ENCODE measurements around the gene GPA33.

The GPA33 gene

DNA sequence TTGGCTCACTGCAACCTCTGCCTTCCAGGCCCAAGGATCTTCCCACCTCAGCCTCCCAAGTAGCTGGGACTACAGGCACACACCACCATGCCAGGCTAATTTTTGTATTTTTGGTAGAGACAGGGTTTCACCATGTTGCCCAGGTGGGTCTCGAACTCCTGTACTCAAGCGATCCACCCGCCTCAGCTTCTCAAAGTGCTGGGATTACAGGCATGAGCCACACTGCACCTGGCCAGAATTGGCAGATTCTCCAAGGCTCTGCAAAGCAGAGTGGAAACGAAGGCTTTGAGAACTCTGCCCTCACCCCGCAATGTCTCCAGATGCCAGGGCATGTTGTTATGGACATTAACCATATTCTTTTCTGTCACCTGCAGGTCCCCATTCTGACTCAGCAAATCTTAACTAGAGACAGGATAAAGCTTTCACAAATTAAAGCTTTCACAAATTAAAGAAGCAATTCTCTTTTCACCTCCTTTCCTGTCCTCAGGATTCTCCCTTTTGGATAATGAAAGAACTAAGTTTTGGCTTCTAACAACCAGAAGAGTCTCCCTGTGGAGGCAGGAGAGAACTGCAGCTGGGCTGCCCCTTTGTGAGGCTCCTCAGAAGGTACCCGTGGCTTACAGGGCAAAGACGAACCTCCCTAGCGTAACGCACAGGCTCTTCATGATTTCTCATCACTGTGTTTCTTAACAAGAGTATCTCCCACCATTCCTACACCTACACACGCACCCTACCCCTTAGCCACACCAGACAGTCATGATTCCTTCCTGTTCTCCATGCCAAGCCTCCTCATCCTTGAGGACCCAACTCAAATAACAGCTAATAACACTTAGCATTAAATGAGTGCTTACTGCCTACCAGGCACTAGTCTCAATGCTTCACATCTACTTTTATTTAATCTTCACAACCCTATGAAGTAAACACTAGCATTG is 29.8 kb downstream of the GPA33 start:
- Histone ChIP-seq H3K9me3 (no peaks in the 10 kb centered on the region), H3K9ac (no peak overlapping the region), H3K4me1 (peaks cover 7% of the 10 kb centered on the region; the same call in 1 of the 2 replicates), H3K4me2 (no peak overlapping the region), H3K4me3 (no peak overlapping the region), H3K36me3 (no peaks in the 10 kb centered on the region), H3K27me3 (no peaks in the 10 kb centered on the region), H3K27ac (no peak overlapping the region), H4K20me1 (no peaks in the 10 kb centered on the region)
- TF ChIP-seq Cebpa-rat (IDR thresholded peaks at IDR 0.05): no peak

DNA sequence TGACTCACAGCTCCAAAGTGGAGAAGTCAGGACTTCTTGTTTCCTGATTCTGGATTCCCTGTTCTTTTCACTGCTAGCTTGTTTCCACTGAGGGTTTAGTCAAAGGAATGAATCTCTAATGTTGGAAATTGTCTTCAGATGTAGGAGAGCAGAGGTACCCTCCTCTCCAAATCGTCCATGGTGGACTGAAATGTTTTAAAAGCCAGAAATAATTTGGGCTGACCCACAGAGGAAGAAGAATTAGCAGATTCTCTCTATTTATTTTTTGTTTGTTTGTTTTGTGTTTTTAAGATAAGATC is 30.4 kb downstream of the GPA33 start:
- no peak for TF ChIP-seq Cebpa-rat (IDR thresholded peaks at IDR 0.05)
- no peak overlapping the region for H3K27ac ChIP-seq
- peaks cover 7% of the 10 kb centered on the region; the same call in 1 of the 2 replicates for H3K4me1 ChIP-seq
- no peaks in the 10 kb centered on the region for H3K9me3 ChIP-seq
- H3K9ac ChIP-seq: no peak overlapping the region
- no peaks in the 10 kb centered on the region for H4K20me1 ChIP-seq
- H3K4me3 ChIP-seq: no peak overlapping the region
- no peaks in the 10 kb centered on the region for H3K27me3 ChIP-seq
- H3K36me3 ChIP-seq: no peaks in the 10 kb centered on the region
- no peak overlapping the region for H3K4me2 ChIP-seq

DNA sequence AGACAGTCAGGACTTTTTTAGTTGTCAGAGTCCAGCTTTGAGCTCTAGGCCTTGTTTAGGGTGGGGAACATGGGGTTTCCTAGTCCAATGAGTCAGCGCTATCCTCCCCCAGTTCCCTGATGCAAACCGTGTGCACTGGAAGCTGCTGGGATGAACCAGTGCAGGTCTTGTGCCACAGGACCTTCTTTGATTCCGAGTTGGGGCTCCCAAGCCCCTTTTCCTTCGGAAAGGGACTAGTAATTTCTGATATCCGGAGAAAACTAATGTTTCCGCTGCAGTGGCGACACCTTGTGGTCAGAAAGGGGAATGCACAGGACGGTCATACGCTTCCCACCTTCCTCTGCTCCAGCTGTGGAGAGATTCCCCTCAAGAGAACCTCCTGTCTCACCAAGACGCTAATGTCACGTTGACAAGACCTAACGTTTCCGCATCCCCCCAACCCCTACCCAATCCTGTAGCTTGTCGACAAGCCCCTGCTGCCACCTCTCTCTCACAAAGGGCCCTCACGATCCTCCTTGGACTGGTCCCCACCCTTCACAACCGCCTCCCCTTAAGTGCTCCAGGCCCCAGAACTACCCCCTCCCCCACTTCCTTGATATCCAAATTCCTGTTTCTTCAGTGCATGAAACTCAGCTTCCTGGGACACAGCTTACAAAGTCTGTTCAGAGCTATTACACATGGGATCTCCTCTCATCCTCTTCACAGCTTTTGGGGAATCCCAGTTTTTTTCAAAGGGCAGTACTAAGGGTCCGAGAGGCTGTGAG is 30.9 kb downstream of the GPA33 start:
- Histone ChIP-seq H4K20me1 (no peaks in the 10 kb centered on the region), H3K27ac (peak overlapping the region; percentile 34; the same call in 1 of the 2 replicates), H3K4me1 (peaks cover 7% of the 10 kb centered on the region; the same call in 1 of the 2 replicates), H3K4me2 (peak overlapping the region; percentile 58), H3K9me3 (no peaks in the 10 kb centered on the region), H3K27me3 (no peaks in the 10 kb centered on the region), H3K9ac (peak overlapping the region; percentile 48; the same call in 1 of the 2 replicates), H3K36me3 (no peaks in the 10 kb centered on the region), H3K4me3 (no peak overlapping the region)
- TF ChIP-seq Cebpa-rat (IDR thresholded peaks at IDR 0.05): no peak

DNA sequence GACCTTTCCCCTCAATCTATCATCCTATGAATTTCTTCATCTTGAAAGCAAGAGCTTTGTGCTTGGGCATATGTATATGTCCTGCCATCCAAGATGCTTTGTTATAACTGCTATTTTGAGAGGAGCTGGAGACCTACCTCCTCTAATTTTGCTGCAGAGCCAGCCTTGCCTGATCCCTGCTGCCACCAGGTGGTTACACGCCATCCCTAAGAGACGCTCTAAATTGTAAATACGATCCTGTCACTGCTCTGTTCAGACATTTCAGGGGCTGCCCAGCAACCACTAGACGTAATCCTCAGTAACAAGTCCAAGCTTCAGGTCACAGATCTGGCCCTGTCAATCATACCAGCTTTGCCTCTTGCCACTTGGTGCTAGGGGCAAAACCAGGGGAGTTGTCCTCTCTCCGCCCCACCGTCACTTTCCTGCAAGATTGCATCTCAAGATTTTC is 32.9 kb downstream of the GPA33 start:
- H3K4me1 ChIP-seq: peaks cover 7% of the 10 kb centered on the region; the same call in 1 of the 2 replicates
- no peak overlapping the region for H3K4me2 ChIP-seq
- H3K36me3 ChIP-seq: no peaks in the 10 kb centered on the region

DNA sequence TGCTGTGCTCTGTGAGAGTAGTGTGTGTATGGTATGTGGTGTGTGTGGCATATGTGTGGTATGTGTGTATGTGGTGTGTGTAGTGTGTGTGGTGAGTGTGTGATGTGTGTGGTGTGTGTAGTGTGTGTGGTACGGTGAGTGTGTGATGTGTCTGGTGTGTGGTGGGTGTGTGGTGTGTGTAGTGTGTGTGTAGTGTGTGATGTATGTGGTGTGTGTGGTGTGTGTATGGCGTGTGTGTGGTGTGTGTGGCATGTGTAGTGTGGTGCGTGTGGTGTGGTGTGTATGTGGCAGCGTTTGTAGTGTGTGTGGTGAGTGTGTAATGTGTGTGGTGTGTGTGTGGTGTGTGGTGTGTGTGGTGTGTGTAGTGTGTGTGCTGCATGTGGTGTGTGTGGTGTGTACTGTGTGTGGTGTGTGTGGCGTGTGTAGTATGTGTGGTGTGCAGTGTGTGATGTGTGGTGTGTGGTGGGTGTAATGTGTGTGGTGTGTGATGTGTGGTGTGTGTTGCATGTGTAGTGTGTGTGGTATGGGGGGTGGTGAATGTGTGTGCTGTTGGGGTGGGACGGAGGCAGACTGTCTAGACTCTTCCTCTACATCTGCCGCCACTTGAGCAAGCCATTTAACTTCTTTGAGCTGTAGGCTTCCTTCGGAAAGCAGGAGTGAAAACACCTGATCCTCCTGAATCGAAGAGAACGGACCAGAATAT is 33.5 kb downstream of the GPA33 start:
- no peaks in the 10 kb centered on the region for H3K36me3 ChIP-seq
- no peak overlapping the region for H3K4me3 ChIP-seq
- H3K9me3 ChIP-seq: no peaks in the 10 kb centered on the region
- no peak for TF ChIP-seq Cebpa-rat (IDR thresholded peaks at IDR 0.05)
- H4K20me1 ChIP-seq: no peaks in the 10 kb centered on the region
- H3K4me1 ChIP-seq: peaks cover 7% of the 10 kb centered on the region; the same call in 1 of the 2 replicates
- H3K27ac ChIP-seq: no peak overlapping the region
- H3K4me2 ChIP-seq: no peak overlapping the region
- no peaks in the 10 kb centered on the region for H3K27me3 ChIP-seq
- H3K9ac ChIP-seq: no peak overlapping the region

More for the DNA sequence above, 32.9 kb downstream of the GPA33 start:
- no peak overlapping the region for H3K4me3 ChIP-seq
- H3K27ac ChIP-seq: no peak overlapping the region
- no peaks in the 10 kb centered on the region for H3K27me3 ChIP-seq
- no peak for TF ChIP-seq Cebpa-rat (IDR thresholded peaks at IDR 0.05)
- no peak overlapping the region for H3K9ac ChIP-seq
- no peaks in the 10 kb centered on the region for H4K20me1 ChIP-seq
- no peaks in the 10 kb centered on the region for H3K9me3 ChIP-seq

DNA sequence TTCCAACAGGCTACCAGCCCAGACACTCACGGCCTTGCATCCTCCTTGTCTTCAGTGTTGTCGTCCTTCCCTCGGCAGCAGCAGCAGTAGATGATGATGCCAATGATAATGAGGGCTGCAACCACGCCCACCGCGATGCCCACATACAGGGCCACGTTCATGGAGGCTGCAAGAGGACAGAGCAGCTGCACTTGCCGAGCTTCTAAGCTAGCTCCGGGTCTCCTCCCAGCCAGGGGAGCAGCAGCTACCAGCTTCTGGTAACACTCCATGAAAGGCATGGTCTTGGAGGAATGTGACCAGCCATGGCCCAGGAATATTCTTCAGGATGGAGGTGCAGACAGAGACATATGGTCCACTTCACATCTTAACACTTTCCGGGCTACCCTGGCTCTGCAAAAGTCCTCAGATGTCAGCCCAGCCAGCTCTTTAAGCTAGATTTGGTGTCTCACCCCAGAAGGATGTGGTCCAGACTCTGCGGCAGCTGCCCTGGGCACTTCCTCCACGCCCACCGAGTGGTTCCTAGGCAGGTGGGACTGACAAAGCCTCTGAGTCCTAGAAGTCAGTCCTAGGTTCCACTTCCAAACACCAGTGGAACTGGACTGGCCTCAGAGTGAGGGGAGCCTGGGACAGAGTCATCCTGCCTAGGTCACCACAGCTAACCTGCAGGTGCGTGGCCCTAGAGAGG is 35.1 kb downstream of the GPA33 start:
- Histone ChIP-seq H3K36me3 (no peaks in the 10 kb centered on the region), H3K9ac (no peak overlapping the region), H3K4me2 (no peak overlapping the region), H3K27ac (no peak overlapping the region), H3K27me3 (no peaks in the 10 kb centered on the region), H3K9me3 (no peaks in the 10 kb centered on the region), H3K4me3 (no peak overlapping the region), H3K4me1 (peaks cover 7% of the 10 kb centered on the region; the same call in 1 of the 2 replicates), H4K20me1 (no peaks in the 10 kb centered on the region)
- TF ChIP-seq Cebpa-rat (IDR thresholded peaks at IDR 0.05): no peak

DNA sequence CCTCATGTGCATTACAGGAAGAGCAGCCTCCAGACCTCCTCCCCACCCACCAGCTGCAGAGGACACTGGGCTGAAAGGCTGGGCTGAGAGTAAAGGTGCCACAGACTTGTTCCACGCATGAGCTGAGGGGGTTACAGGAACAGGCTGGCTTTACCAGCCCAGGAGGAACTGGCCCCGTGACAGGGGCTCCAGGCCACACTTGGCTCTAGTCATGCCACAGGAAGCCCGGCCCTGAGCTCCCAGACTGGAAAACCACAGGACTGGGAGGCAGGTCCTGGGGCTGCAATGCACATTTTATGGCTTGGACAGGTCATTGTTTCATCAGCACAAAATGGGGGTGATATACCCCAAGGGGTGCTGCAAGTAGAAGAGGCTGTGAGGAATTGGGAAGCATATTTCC is 35.6 kb downstream of the GPA33 start:
- H3K27me3 ChIP-seq: no peaks in the 10 kb centered on the region
- H3K4me3 ChIP-seq: no peak overlapping the region
- no peaks in the 10 kb centered on the region for H3K9me3 ChIP-seq
- no peaks in the 10 kb centered on the region for H4K20me1 ChIP-seq
- H3K27ac ChIP-seq: no peak overlapping the region
- H3K4me1 ChIP-seq: peaks cover 7% of the 10 kb centered on the region; the same call in 1 of the 2 replicates
- no peak overlapping the region for H3K9ac ChIP-seq
- no peaks in the 10 kb centered on the region for H3K36me3 ChIP-seq
- no peak overlapping the region for H3K4me2 ChIP-seq
- no peak for TF ChIP-seq Cebpa-rat (IDR thresholded peaks at IDR 0.05)

DNA sequence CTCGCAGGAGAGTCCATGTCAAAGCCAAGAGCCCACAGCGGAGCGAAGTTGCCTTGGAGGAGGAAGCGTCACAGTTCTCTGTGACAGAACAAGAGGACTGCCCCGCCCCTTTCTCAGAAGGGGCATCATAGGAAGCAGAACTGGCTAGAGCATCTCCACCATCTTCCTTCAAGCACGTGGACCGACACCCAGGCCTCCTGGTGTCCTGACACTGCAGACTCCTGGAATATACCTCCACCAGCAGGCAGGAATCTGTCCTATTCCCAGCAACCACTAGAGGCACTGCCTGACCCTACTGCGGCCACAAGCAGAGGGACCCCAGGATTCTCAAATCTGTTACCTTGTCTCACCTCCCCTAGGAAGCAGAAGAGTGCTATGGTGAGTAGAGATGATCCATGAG is 37.8 kb downstream of the GPA33 start:
- no peaks in the 10 kb centered on the region for H4K20me1 ChIP-seq
- no peak overlapping the region for H3K27ac ChIP-seq
- TF ChIP-seq Cebpa-rat (IDR thresholded peaks at IDR 0.05): no peak
- H3K9me3 ChIP-seq: no peaks in the 10 kb centered on the region
- H3K4me2 ChIP-seq: no peak overlapping the region
- no peak overlapping the region for H3K4me3 ChIP-seq
- no peak overlapping the region for H3K9ac ChIP-seq
- H3K4me1 ChIP-seq: no peaks in the 10 kb centered on the region
- H3K36me3 ChIP-seq: no peaks in the 10 kb centered on the region
- no peaks in the 10 kb centered on the region for H3K27me3 ChIP-seq

DNA sequence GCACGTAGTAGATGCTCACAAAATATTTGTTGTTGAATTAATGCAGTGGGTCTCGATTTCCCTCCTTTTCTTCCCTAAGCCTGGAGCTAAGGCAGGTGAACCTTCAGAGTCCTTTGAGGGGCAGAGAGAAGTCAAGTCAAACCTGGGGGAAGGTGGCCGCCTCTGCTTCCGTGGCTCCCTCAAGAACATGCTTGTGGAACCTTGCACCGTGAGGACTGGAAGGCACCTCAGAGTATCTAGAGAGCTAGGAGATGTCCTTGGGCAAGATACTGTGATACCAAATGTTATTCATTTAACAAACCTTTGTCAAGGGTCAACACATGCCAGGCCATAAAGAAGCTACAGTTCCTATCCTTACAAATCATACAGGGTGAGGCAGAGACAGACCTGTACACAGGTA is 38.3 kb downstream of the GPA33 start:
- no peak for TF ChIP-seq Cebpa-rat (IDR thresholded peaks at IDR 0.05)
- H3K9ac ChIP-seq: no peak overlapping the region
- no peaks in the 10 kb centered on the region for H3K9me3 ChIP-seq
- H4K20me1 ChIP-seq: no peaks in the 10 kb centered on the region
- no peak overlapping the region for H3K27ac ChIP-seq
- H3K36me3 ChIP-seq: no peaks in the 10 kb centered on the region
- H3K4me3 ChIP-seq: no peak overlapping the region
- no peaks in the 10 kb centered on the region for H3K4me1 ChIP-seq
- no peaks in the 10 kb centered on the region for H3K27me3 ChIP-seq
- no peak overlapping the region for H3K4me2 ChIP-seq
